GM18519 (cell line): ENCODE results near the gene CAMK2N1.
"Not testable (repeated sequence)": the region's sequence is repeated elsewhere in the genome, so short reads cannot be mapped to it uniquely, and the experiment has no call there.

ENCODE experiments used
- ATAC-seq: cut with Tn5 transposase; IDR thresholded peaks from one replicate; pipeline ENCODE4 v1.9.1; 2021; ENCODE audit warnings: mild to moderate bottlenecking, moderate library complexity; ENCODE audit not compliant: unreplicated experiment, low FRiP score

Gene CAMK2N1

GRCh38 chr1:20497506-20497905 lies 11.5 kb upstream of the CAMK2N1 start:
- ATAC-seq = no peak

GRCh38 chr1:20496725-20497383 lies 10.8 kb upstream of the CAMK2N1 start:
- ATAC-seq = not testable (repeated sequence)

DNA sequence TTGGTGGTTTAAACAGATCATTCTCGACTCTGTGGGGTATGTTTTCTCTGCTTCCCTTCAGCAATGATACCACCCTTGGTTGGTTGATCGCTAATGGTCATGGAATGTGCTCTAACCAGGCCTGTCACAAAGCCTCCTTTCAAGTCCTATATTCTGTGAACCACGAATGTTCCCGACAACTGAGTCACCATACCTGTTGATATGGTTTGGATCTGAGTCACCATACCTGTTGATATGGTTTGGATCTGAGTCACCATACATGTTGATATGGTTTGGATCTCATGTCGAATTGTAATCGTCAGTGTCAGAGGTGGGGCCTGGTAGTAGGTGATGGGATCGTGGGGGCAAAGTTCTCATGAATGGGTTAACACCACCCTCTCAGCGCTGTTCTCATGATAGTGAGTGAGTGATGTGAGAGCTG lies 10.2 kb upstream of the CAMK2N1 start:
- no peak for ATAC-seq

- ATAC-seq = no peak
Observed at GRCh38 chr1:20495661-20496060, 9.7 kb upstream of the CAMK2N1 start.

GRCh38 chr1:20494609-20495311 lies 8.8 kb upstream of the CAMK2N1 start:
- ATAC-seq = no peak

DNA sequence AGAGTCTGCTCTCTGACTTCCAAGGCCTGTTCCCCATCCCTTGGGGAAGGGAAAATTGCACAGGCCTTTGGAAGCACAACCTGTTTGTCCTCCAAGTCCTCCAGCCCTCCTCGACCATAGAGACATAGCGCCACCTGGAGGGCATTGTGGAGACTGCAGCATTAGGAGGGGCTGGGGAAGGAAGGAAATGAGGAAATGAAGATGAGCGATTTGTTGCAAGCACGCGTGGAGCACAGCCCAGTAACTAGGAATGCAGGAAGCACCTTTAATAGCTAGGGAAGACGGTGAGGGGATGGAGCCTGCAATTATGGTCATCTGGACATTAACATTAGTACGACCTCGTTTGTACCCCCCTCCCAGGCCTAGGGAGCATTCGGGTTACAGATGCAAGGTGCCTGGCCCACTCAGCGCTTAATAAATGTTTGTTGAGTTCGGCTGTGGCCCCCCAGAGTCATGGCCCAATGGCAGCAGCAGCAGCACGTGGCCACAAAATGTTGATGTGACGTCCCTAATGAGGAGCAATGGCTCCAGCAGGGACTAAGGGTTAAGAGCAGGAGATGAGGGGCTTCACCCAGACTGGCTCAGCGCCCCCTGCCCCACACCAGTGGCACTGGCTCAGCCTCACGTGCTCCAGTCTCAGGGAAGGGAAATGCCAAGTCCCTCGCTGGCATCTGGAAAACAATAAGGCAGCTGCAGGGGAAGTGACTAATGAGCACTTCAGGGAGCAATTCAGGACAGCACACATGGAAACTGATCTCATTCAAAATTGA lies 8.0 kb upstream of the CAMK2N1 start:
- ATAC-seq = no peak

DNA sequence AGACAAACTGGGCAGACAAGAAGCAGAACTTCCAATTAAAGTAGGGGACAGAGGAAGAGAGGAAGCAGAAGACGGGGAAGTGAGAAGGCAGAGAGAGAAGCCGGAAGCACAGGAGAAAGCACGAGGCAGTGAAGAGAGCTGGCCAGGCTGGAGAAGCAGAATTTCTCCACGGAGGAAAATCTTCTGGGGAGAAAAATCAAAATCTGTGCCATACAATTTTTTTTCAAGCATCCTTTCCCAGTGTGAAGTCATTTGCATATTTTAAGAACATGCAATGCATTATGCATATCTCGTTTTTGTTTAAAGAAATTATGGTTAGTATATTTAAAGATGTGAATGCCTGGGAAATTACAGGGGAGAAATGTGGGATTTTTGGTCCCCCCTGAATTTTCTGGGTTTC lies 7.3 kb upstream of the CAMK2N1 start:
- ATAC-seq = no peak

GRCh38 chr1:20492751-20493150 lies 6.7 kb upstream of the CAMK2N1 start:
- ATAC-seq = no peak

GRCh38 chr1:20491866-20492265 lies 5.9 kb upstream of the CAMK2N1 start:
- ATAC-seq = no peak

GRCh38 chr1:20491178-20491577 lies 5.2 kb upstream of the CAMK2N1 start:
- no peak for ATAC-seq

GRCh38 chr1:20487236-20487590 lies 1.2 kb upstream of the CAMK2N1 start:
- no peak for ATAC-seq

DNA sequence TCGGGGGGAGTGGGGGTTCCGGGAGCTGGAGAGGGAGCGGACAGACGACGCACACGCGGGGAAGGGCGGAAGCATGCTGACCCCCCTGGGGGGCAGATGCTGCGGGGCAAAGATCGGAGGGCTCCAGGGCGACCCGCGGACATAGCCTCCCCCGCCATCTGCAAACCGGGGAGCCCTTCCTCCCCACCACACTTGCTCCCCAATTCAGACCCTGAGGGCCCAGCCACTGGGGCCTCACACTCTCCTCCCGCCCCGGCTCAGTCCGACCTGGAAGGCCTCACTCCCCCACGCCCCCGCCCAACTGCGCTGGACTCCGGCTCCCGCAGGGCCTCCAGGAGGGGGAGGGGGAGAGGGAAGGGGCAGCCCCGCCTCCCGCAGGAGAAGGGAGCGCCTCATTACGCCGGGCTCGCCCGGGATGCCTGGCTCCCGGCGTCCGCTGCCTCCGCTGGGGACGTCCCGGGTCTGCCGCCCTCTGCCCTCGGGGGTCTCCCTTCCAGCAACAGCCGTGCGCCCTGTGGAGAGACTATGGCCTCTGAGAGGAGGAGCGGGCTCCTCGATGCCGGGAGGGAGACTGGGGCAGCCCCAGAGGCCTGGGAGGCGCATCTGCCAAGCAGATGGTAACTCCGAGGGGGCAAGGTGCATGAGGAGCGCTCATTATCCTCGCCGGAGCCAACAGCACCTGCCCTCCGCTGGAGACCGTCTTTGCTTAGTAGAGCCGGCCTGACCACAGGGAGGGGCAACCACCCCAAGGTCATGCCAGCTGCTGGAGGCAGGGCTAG lies 636 bp upstream of the CAMK2N1 start:
- ATAC-seq = no peak

DNA sequence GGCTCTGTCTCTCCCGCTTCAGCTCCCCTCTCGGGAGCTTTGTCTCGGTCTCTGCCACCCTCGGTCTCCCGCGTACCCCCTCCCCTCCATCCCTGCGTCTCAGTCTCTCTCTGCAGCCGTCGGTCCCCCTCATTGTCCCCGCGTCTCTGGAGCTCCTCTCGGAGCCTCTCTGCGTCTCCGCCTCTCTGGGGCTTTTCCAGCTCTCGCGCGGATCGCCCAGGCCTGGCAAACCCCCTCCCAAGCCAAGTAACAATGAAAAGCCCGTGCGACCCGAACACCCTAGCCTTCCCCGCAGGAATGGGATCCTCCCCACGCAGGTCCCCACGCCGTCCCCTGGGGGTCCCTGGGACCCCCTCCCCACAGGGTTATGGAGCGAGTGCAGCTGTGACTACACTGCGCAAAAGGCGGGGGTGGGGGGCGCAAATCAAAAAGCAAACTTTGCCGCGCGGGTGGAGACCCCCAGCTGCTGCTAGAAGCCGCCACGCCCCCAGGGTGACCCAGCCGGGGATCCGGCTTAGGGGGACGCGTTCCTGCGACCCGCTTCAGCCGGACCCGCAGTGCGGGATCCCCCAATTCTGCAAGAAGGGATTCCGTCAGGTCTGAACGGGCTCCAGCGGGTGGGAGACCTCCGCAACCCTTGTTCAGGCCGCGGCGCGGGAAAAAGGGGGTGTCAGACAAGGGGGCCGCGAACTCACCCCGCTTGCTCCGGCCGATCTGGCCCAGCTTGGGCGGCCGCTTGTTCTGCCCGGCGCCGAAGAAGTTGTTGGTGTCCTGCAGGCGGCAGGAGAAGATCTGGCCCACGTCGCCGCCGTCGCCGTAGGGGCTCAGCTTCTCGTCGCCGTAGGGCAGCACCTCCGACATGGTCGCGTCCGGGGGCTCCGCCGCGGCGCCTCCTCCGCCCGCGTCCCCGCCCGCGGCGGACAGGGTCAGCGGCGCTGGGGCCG lies 1.2 kb downstream of the CAMK2N1 start:
- ATAC-seq = no peak

- no peak for ATAC-seq
Observed at GRCh38 chr1:20483833-20484518, 2.0 kb downstream of the CAMK2N1 start.

GRCh38 chr1:20483098-20483832 lies 2.7 kb downstream of the CAMK2N1 start:
- no peak for ATAC-seq

- ATAC-seq = no peak
Observed at GRCh38 chr1:20481643-20482498, 4.1 kb downstream of the CAMK2N1 start.

DNA sequence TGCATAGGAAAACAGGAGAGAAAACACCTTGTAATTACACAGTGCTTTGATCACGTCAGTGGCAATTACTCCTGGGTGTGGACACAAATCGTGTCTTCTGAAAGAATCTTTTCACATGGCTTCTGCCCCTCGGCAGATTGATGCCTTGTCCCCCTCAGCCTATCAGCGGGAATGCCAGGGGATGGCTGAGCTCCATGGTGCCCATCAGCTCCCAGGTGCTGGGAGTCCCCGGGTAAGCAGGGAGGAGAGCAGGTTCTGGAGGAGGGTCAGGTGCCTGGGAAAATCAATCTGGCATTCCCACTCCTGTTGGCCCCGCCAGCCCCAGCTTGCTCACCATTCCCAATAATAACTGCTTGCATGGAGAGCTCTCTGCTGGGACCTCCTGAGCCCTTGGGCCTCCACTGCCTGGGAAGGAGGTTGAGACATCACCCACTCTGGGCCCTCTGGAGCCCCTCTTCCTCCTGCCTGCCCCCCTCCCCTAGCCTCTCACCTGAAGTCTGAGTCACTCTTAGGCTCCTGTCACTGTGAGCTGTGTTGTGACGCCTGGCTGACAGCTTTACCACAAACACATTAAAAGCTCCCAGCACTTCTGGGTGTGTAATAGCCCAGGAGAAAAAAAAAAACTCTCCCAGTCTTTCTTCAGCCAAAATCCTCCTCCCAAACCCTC lies 4.9 kb downstream of the CAMK2N1 start:
- ATAC-seq = no peak
